ENCODE measurements around the gene SLC25A34. TPM values are rescaled to one million over a fixed set of nuclear protein-coding genes. Genes with fewer than 3 reads are reported as not detected.

Gene SLC25A34
- total RNA-seq, 1 donor from 2014 or later: 0.90 TPM

- Mint-ChIP-seq H3K9me3 (ENCODE audit: low read depth) (no peaks in the 10 kb centered on the region), H3K4me1 (ENCODE audit: low read depth) (peaks cover 61% of the 10 kb centered on the region), H3K27ac (ENCODE audit: unreplicated experiment) (no peak overlapping the region), H3K36me3 (ENCODE audit: low read depth) (no peaks in the 10 kb centered on the region), H3K4me3 (ENCODE audit: unreplicated experiment) (no peak overlapping the region), H3K27me3 (ENCODE audit: low read depth) (no peaks in the 10 kb centered on the region)
- DNase-seq (ENCODE audit: low spot score): peak; percentile 73
- TF ChIP-seq, protein P1, sequence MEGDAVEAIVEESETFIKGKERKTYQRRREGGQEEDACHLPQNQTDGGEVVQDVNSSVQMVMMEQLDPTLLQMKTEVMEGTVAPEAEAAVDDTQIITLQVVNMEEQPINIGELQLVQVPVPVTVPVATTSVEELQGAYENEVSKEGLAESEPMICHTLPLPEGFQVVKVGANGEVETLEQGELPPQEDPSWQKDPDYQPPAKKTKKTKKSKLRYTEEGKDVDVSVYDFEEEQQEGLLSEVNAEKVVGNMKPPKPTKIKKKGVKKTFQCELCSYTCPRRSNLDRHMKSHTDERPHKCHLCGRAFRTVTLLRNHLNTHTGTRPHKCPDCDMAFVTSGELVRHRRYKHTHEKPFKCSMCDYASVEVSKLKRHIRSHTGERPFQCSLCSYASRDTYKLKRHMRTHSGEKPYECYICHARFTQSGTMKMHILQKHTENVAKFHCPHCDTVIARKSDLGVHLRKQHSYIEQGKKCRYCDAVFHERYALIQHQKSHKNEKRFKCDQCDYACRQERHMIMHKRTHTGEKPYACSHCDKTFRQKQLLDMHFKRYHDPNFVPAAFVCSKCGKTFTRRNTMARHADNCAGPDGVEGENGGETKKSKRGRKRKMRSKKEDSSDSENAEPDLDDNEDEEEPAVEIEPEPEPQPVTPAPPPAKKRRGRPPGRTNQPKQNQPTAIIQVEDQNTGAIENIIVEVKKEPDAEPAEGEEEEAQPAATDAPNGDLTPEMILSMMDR (IDR thresholded peaks at IDR 0.05): no peak
Observed at GRCh38 chr1:15750924-15751323, 14.9 kb downstream of the SLC25A34 start.

DNA sequence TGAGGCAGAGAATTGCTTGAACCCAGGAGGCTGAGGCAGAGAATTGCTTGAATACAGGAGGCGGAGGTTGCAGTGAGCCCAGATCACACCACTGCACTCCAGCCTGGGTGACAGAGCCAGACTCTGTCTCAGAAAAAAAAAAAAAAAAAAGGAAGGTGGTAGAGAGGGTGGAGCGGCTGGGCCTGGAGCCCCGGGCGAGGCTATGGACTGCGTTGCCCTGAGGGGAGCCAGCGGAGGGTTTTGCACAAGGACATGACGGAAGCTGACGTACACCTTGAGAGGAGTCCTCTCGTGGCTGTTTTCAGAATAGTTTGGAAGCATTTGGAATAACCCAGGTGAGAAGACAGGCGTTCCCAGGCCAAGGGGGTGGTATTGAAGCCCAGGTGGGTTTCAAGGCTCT, 15.7 kb downstream of the SLC25A34 start:
- Mint-ChIP-seq H3K4me1 (ENCODE audit: low read depth) (peaks cover 65% of the 10 kb centered on the region), H3K9me3 (ENCODE audit: low read depth) (no peaks in the 10 kb centered on the region), H3K27ac (ENCODE audit: unreplicated experiment) (no peak overlapping the region), H3K27me3 (ENCODE audit: low read depth) (no peaks in the 10 kb centered on the region), H3K4me3 (ENCODE audit: unreplicated experiment) (no peak overlapping the region), H3K36me3 (ENCODE audit: low read depth) (no peaks in the 10 kb centered on the region)
- DNase-seq (ENCODE audit: low spot score): no peak
- TF ChIP-seq, protein P1 (IDR thresholded peaks at IDR 0.05): no peak

DNA sequence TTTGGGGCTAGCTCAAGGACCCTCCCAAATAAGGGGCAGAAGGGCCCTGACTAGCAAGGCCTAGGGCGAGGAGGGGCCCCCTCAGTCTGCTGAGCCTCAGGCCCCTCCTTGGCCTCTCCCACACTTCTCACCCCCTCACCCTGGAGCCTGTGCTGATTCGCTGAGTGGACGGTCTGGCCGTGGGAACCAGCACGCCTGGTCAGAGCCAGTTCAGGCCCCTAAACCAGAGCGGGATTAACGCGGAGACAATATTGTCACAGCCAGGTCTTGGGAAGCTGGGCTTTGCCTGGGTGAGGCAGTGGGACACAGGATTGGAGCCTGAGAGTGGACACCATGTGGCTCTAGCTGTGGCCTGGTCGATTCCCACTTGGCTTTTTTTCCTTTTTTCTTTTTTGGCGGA, 17.7 kb downstream of the SLC25A34 start:
- TF ChIP-seq, protein P1 (IDR thresholded peaks at IDR 0.05): no peak
- DNase-seq (ENCODE audit: low spot score): no peak
- Mint-ChIP-seq H3K4me1 (ENCODE audit: low read depth) (peaks cover 61% of the 10 kb centered on the region), H3K27ac (ENCODE audit: unreplicated experiment) (peak overlapping the region; percentile 22), H3K9me3 (ENCODE audit: low read depth) (no peaks in the 10 kb centered on the region), H3K4me3 (ENCODE audit: unreplicated experiment) (no peak overlapping the region), H3K36me3 (ENCODE audit: low read depth) (no peaks in the 10 kb centered on the region), H3K27me3 (ENCODE audit: low read depth) (no peaks in the 10 kb centered on the region)

GRCh38 chr1:15755021-15755645, 19.1 kb downstream of the SLC25A34 start:
- DNase-seq (ENCODE audit: low spot score): no peak
- H3K4me1 Mint-ChIP-seq (ENCODE audit: low read depth): peaks cover 47% of the 10 kb centered on the region
- H3K36me3 Mint-ChIP-seq (ENCODE audit: low read depth): peaks cover 2% of the 10 kb centered on the region
- H3K27ac Mint-ChIP-seq (ENCODE audit: unreplicated experiment): no peak overlapping the region
- H3K27me3 Mint-ChIP-seq (ENCODE audit: low read depth): no peaks in the 10 kb centered on the region
- H3K4me3 Mint-ChIP-seq (ENCODE audit: unreplicated experiment): no peak overlapping the region
- TF ChIP-seq, protein P1 (IDR thresholded peaks at IDR 0.05): no peak
- no peaks in the 10 kb centered on the region for H3K9me3 Mint-ChIP-seq (ENCODE audit: low read depth)

DNA sequence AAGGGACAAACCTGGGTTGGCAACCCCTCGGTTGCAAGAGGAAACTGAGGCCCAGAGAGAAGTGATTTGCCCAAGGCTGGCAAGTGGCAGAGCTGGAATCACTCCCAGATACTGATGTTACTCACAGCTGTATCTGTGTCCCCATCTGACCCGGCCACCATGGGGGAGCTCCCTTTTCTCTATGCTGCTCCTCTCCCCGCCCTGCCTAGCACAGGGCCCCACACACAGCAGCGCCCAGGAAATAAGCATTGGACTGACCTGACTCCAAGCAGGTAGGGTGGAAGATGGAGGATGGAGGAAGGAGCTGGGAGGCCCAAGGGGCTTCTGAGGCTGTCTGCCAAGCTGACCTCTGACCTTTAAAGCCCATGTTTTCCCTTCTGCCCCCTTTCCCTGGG, 19.6 kb downstream of the SLC25A34 start:
- no peak overlapping the region for H3K4me3 Mint-ChIP-seq (ENCODE audit: unreplicated experiment)
- H3K36me3 Mint-ChIP-seq (ENCODE audit: low read depth): peaks cover 2% of the 10 kb centered on the region
- H3K4me1 Mint-ChIP-seq (ENCODE audit: low read depth): peaks cover 45% of the 10 kb centered on the region
- no peak for DNase-seq (ENCODE audit: low spot score)
- no peaks in the 10 kb centered on the region for H3K27me3 Mint-ChIP-seq (ENCODE audit: low read depth)
- TF ChIP-seq, protein P1 (IDR thresholded peaks at IDR 0.05): no peak
- no peak overlapping the region for H3K27ac Mint-ChIP-seq (ENCODE audit: unreplicated experiment)
- H3K9me3 Mint-ChIP-seq (ENCODE audit: low read depth): no peaks in the 10 kb centered on the region
